Adrenal gland (tissue), 12 donors: ENCODE results near the gene ROR1. TPM values are rescaled to one million over a fixed set of nuclear protein-coding genes. Genes with fewer than 3 reads are reported as not detected.

ENCODE experiments used
- DNase-seq, 7 donors: peaks; one replicate each; pipeline ENCODE4 v3.0.0-alpha.2; 2019 to 2020
- H3K27ac ChIP-seq, 5 donors: fragments of 200-600 bp; sonication (generic) in 4 of 5; 1 replicate in 3 of 5; 2 replicates in 2 of 5; pipeline versions ENCODE4 v1.5.1 to v1.8.0; 2016 to 2020; ENCODE audit warnings: mild to moderate bottlenecking in 1 of 5
- H3K27me3 ChIP-seq: fragments of 200-600 bp; 2 replicates; pipeline ENCODE4 v1.8.0; 2021
- H3K36me3 ChIP-seq, 2 donors: fragments of 200-600 bp; replicated peaks in 1 of 2; 1 replicate in 1 of 2; 2 replicates in 1 of 2; pipeline versions ENCODE4 v1.5.1 to v1.8.0; 2018 to 2022
- H3K4me1 ChIP-seq, 2 donors: fragments of 200-600 bp; replicated peaks in 1 of 2; 1 replicate in 1 of 2; 2 replicates in 1 of 2; pipeline versions ENCODE4 v1.5.1 to v1.8.0; 2018 to 2021
- H3K4me3 ChIP-seq, 4 donors: fragments of 200-600 bp; sonication (generic) in 3 of 4; one replicate each; pipeline ENCODE4 v1.5.1; 2016 to 2018
- H3K9me3 ChIP-seq, 3 donors: fragments of 200-600 bp; sonication (generic) in 1 of 3; replicated peaks in 1 of 3; 1 replicate in 2 of 3; 2 replicates in 1 of 3; pipeline versions ENCODE4 v1.5.1 to v1.8.0; 2016 to 2021
- CTCF ChIP-seq, 6 experiments: fragments of 450-650 bp in 4 of 6; fragments of 200-600 bp in 2 of 6; sonication (generic) in 1 of 6; IDR thresholded peaks; 1 replicate in 5 of 6; 2 replicates in 1 of 6; pipeline versions ENCODE4 v1.5.1 to v1.8.0; 2016 to 2021; ENCODE audit warnings: antibody characterized with exemption in 6 of 6, mild to moderate bottlenecking in 2 of 6, moderate library complexity in 1 of 6
- POLR2A ChIP-seq, 2 donors: fragments of 450-650 bp; IDR thresholded peaks; one replicate each; pipeline ENCODE4 v1.6.1; 2017; ENCODE audit warnings: antibody characterized with exemption in 2 of 2, mild to moderate bottlenecking in 2 of 2, moderate library complexity in 1 of 2
- WGBS, 4 donors: extraction: QIAGEN DNeasy Blood & Tissue Kit in 2 of 4; methylation state at CpG; one replicate each; pipeline versions ENCODE4 v1.1.5 to v1.1.7; 2013 to 2017; 5-methylcytosine and 5-hydroxymethylcytosine counted together
- intact Hi-C, 2 donors: fragments of 100-400 bp; cut with DNase I; formaldehyde crosslinking; loops; one replicate each; pipeline versions ENCODE4 v1.14.1 to v1.15.0; 2022 to 2023
- polyA plus RNA-seq, 3 donors: library from polyadenylated mRNA; stranded (reverse); fragments of 200-250 nt in 2 of 3; fragments of 350-450 nt in 1 of 3; fragmentation: Illumina TruSeq in 1 of 3; extraction: RNeasy Lipid Tissue Mini Kit (QIAGEN cat#74804) in 1 of 3; gene quantifications; one replicate each; pipeline ENCODE4 v1.2.3, GENCODE V29; 2013 to 2014
- total RNA-seq, 9 donors: library from RNA; depleted of rRNA in 4 of 9; stranded (reverse); fragments of >200 nt in 4 of 9; fragments of 120-200 nt in 1 of 9; fragmentation: NEBNext Ultra II Directional in 1 of 9; extraction: Animal tissue kit (Norgen Biotek cat#: 25700) in 1 of 9; gene quantifications; one replicate each; pipeline versions ENCODE4 v1.1.0 to v1.2.4, GENCODE V29; 2013 to 2023
- donor health status: healthy with polysubstance abuse.
- donor health status: Bipolar disorder and iron deficiency.
- donor health status: DM: yes; HTN: yes; CAD: no.
- donor health status: DM: no; HTN: no; CAD: no.
- donor health status: DM: no; HTN: no; CAD: no.
- donor health status: DM: yes; HTN: yes; CAD: no.

ROR1 gene
- total and polyA plus RNA-seq, 12 donors: 0.54 to 4.6 (median 2.6) TPM

DNA sequence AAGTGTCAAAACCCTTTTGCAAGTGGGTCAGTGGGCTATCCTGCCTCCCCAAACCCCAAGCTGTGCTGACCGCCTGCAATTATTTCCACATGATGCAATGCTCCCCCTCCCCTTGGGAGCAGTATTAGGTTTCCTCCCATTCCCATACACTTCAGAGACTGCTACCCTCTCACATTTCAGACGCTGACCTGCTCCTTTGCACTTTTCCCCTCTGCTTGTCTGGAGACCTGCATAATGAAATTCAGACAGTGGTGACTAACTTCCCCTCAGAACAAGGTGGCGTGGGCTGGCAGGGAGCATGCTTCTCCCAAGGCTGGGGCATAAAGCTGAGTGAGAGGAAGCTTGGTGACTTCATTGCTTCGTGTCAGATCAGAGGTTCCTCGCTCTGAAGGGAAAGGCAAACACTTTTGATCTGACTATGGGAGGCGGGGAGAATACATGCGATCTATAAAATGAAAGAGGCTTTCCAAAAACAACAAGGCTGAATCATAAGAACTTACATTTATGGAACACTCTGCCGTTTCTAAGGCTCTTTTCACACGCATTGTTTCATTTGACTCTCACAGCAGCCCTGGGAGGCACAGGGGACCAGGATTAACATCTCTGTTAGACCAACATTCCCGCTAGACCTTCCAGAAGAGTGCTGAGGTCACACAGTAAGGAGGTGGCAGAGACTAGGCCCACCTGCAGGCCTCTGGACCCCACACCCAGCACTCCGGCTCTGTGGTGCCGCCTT lies 27.5 kb upstream of the ROR1 start:
- no peak for TF ChIP-seq CTCF (IDR thresholded peaks at IDR 0.05)
- no peak for TF ChIP-seq POLR2A (IDR thresholded peaks at IDR 0.05)
- H3K36me3 ChIP-seq: no peaks in the 10 kb centered on the region
- no peaks in the 10 kb centered on the region for H3K4me1 ChIP-seq
- no peak for DNase-seq
- H3K27me3 ChIP-seq: no peaks in the 10 kb centered on the region
- H3K27ac ChIP-seq: no peak overlapping the region
- H3K9me3 ChIP-seq: no peaks in the 10 kb centered on the region
- intact Hi-C loops: no loop called here
- H3K4me3 ChIP-seq: no peak overlapping the region
- 71 to 78% (median 78%) methylated on average over 12 of the region's 12 CpGs for WGBS, 4 donors

DNA sequence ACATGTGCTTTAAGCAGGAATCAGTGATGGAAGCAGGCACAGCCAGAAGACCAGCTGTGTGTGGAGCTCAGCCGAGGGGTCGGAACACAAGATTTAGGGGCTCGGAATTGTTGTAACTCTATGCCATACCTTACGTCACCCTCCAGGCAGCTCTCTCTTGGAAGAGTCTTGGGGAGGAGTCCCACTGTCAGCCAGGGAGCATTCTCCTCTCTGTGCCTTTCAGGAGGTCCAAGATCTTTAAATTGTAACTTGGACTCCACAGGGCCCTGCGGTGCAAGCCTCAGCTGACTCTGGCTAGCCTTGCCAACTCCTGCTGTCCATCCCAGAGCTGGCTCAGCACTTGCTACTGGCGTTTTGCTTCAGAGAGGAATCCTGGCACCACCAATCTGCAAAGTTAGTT lies 26.4 kb upstream of the ROR1 start:
- Histone ChIP-seq H3K4me1 (no peaks in the 10 kb centered on the region), H3K36me3 (no peaks in the 10 kb centered on the region), H3K9me3 (no peaks in the 10 kb centered on the region), H3K4me3 (no peak overlapping the region), H3K27ac (no peak overlapping the region), H3K27me3 (no peaks in the 10 kb centered on the region)
- no peak for DNase-seq
- TF ChIP-seq CTCF (IDR thresholded peaks at IDR 0.05) (no peak), POLR2A (IDR thresholded peaks at IDR 0.05) (no peak)
- intact Hi-C loops: no loop called here
- WGBS, 4 donors: 64 to 84% (median 80%) methylated on average over 6 of the region's 6 CpGs

DNA sequence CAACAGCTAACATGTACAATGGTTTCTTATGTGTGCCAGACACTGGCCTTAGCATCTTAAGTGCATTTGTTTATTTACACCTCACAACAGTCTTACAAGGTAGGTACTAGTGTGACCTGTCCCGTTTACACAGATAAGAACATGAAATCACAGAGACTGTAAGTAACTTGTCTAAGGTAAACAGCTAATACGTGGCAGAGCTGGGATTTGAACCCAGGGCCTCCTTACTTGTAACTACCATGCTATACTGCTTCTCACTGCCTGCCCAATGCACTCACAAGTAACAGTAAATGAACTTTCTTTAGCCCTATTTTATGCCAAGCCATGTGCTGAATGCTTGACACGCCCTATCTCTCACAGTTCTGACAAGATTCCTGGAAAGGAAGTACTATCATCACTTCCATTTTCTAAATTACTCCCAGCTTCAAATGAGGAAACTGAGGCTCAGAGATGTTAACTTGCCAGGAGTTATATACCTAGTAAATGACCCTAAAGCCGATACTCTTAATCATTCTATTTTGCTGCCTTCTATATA lies 25.7 kb upstream of the ROR1 start:
- Histone ChIP-seq H3K27me3 (no peaks in the 10 kb centered on the region), H3K9me3 (no peaks in the 10 kb centered on the region), H3K4me3 (no peak overlapping the region), H3K4me1 (no peaks in the 10 kb centered on the region), H3K27ac (no peak overlapping the region), H3K36me3 (no peaks in the 10 kb centered on the region)
- WGBS, 4 donors: 72 to 81% (median 75%) methylated on average over 4 of the region's 4 CpGs
- no peak for DNase-seq
- TF ChIP-seq CTCF (IDR thresholded peaks at IDR 0.05): no peak
- intact Hi-C loops: no loop called here

DNA sequence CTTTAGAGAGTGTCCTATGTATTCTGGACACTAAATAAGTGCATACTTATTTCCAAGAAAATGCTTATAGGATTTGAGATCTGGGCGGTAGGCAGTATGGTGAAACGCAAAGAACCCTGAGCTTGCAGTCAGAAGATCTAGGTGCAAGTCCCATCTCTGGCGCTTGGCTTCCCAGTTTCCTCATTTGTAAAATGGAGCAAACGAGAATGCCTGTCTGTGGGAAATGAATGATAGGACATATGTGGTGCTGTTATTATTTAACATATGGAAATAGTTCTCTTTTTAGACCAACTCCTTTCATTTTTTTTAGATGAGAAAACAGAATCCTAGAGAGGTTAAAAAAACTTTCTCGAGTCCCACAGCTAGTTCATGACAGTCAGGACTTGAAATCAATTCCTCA lies 25.2 kb upstream of the ROR1 start:
- TF ChIP-seq POLR2A (IDR thresholded peaks at IDR 0.05) (no peak), CTCF (IDR thresholded peaks at IDR 0.05) (no peak)
- no peaks in the 10 kb centered on the region for H3K4me1 ChIP-seq
- 81 to 88% (median 85%) methylated on average over 5 of the region's 5 CpGs for WGBS, 4 donors
- intact Hi-C loops: no loop called here
- no peak overlapping the region for H3K27ac ChIP-seq
- no peaks in the 10 kb centered on the region for H3K36me3 ChIP-seq
- no peaks in the 10 kb centered on the region for H3K27me3 ChIP-seq
- no peak overlapping the region for H3K4me3 ChIP-seq
- H3K9me3 ChIP-seq: no peaks in the 10 kb centered on the region
- no peak for DNase-seq
